Stimulated activated CD8-positive, alpha-beta memory T cell treated with anti-CD3 and anti-CD28 coated beads, Interleukin-15, amount 100 ng/mL, for 4 hours (primary cell): ENCODE measurements around the gene LMX1A.

Experiments used
- DNase-seq, 2 donors: peaks; one replicate each; pipeline ENCODE4 v3.0.0-alpha.2; 2020; ENCODE audit warnings: low read depth in 2 of 2

LMX1A gene

DNA sequence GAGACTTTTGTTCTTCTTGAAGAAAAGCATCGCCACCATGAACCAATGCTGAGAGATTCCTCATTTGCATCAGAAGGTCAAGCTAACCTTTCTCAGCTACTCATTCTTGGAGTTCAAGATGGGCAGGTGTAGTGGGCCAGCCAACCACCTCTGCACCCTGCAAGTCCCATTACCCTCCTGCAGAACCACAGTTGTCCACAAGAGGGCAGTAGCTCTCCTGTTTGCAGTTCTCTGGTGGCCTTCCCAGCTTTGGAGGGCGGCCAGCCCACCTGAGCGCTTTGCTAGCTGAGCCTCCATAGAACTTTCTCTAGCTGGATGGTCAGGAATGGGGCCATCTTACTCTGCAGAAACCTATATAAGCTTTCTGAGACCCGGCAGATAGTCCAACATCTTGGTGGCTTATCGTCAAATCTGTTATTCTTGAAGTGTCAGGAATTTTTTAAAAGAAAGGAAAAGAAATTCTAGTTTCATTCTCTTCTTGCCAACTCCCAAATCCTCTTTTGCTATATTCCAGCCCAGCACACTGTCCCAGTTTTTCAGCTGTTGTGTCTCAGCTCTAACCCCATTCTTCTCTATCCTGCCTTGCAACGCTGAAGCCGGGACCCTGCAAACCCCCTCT lies 11.0 kb upstream of the LMX1A start:
- DNase-seq: peak; percentile 18 to 48

DNA sequence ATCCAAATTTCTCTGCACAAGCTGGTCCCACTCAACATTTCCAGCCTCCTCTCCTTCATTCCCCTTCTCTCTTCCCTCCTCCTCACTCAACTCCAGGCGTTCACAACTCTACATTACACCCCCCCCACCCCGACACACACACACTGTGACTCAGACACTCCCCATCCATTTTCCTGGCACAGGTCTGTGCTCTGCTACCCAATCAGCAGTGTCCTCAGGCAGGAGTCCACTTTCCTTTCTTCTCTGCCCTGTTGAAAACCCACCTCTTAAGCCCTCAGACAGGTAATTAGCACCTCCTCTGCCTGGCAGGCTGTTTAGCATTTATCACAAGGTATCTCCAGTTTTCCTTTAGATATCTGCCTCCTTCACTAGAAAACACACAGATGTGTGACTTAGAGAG lies 8.8 kb upstream of the LMX1A start:
- DNase-seq: no peak

DNA sequence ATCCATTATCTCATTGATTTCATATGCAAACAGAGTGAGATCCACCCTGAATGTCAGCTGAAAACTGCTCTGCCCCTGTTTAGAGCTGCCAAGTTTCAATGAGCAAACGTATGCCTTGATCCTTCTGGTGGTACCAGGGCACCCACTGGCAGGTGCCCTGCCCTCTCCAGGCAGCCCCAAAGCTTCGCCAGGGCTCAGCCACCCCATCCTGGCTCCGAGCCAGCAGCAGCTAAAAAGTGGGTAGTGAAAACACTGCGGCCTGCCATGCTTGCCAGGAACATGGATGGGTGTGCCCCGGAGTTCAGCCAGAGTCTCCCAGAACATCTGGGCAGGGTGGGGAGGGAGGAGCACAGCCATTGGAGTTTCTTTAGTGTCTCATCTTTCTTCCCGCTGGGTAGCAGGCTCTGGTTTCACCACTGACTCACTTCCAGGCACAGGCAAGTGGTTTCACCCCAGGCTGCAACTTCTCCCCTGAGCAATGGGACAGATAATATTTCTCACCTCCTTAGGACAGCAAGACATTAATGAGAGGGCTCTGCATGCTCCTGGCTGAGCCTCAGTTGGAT lies 8.1 kb upstream of the LMX1A start:
- DNase-seq: no peak

DNA sequence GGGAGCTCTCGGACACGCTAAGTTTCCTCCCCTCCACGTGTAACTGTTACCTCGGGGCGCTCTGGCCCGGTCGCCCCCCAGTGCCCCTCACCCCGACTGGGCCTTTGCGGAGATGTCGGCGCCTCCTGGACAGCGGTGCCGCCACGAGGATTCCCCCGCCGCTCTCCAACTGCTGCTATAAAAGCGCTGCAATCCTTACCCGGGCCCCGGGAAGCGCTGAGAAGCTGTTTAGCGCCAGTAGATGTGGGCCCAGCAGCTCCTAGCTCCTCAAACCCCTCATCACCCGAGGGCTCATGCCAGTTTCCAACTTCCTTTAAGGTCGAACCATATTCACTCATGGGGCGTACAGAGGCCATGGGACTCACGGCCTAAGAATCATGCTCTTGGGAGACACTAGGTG lies 361 bp upstream of the LMX1A start:
- DNase-seq: no peak

DNA sequence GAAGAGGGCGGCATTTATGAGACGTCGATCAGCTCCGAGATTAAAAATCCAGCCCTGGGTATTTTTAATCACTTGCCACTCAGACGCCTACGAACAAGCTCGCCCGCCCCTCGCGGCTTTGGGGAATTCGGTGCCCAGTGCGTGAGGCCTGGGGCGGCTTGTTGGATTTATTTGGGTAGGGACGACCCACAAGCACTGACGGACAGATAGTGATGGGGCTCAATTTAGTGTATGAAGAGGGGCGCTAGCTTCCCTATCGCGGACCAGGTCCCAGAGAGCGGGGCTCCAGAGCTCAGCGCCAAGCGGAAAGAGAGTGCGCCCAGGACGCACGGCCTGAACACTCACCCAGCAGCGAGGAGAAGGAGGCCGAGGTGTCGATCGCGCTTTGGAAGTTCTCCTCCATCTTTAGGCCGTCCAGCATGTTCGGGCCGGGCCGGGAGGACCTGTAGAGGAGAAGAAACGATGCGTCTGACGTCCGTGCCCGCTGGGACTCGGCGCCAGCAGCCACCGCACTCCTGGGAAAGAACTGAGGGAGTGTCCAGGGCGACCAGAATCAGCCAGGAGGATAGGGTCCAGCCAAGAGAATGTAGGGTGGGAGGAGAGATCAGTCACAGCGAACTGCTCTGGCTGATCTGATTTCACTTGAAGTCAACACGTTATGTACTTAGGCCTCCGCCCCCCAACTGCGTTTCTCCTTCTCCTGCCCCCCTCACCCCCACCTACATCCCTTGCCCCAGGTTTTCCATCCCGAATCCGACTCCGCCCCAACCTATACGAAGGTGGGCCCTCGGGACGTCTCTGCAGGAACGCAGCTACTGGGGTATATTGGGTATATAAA lies 1.2 kb downstream of the LMX1A start:
- DNase-seq: no peak

DNA sequence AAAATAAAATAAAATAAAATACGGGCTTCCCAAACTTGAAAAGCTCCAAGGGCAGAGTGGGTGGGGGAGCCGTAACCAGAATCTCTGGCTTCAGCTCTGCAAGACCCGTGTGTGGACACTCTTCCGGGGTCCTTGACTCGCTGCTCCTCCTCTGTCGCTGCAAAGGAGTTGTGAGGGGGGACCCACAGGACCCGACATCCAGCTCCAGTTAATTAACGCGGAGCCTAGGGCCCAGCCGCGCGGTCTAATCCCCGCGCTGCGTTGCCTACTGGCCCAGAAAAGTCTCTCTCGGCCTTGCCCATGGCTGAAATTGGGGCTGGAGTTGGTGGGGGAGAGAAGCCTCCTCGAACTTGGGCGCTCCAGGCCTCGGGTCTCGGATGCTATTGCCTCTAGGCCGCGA lies 1.8 kb downstream of the LMX1A start:
- DNase-seq: no peak

DNA sequence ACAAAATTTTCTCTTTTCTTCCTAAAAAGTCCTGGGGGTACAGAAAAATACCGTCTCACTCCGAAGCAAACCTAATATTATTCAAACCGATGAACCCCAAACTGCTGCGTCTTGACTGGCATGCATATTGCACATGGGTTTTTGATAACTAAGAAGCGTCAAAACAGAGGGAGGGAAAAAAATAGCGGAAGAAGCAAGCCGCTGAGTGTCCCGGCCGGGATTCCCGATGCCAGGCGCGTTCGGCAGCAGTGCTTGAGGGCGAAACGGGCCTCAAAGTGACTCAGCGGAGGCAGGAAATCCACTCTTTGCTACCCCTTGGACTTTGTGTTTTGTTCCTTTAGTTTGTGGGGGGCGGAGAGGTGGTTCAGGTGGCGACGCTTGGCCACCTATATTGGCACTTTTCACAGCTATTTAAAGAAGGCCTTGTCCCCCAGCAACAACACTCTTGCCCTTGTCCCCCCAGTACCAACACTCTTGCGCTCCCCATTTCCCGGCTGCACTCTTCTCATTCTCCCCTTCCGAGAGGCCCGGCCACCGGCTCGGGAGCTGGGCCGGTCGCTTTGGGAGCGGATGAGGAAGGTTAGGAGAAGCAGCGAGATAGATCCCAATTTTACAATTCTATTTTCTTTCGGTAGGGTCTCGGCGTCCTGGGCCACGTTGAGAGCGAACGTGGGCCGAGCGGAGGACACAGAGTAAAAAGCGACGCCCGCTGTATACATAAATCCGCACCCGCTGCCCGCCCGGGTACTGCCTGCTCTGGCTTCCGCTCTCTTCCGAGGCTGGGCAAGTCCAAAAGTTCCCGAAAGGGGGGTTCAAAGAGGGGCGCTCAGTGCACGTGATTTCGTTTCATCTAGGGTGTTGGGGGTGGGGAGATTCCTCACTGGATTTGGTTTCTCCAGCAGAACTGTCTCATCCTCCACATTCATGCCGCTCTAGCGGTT lies 2.5 kb downstream of the LMX1A start:
- DNase-seq: no peak

DNA sequence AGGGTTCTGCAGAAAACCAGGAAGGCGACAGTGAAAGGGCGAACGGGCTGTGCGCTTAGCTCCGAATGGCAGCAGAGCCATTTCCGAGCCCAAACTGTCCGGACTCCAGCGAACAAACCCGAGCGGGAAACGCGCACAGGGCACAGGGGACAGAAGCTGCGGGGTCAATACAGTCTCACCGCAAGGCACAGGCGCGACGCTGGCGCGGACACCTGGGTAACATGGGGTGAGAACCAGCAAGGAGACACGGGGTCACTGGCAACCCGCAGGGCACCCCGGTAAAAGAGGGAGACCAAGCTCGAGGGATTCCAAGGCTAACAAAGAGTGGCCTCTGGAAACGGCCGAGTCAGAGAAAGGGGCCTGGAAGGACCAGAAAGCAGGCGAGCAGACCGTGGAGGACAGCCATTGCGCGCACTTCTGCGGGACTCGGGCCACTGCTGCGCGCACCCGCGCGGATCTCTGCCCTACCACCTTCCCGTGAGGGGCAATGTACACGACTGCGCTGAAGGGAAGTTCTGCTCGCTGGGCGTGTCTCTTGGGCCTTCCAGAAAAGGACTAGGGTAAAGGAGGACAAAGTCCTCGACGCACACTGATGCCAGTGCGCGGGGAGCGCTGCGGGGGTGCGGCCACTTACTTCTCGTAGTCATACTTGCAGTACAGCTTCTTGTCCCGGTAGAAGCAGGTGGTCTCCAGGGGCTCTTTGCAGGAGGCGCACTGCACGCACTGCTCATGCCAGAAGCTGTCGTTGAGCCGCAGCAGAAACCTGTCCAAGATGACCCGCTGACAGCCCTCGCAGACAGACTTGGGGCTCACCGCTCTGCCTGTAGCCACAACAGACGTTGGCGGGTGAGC lies 3.8 kb downstream of the LMX1A start:
- DNase-seq: no peak

DNA sequence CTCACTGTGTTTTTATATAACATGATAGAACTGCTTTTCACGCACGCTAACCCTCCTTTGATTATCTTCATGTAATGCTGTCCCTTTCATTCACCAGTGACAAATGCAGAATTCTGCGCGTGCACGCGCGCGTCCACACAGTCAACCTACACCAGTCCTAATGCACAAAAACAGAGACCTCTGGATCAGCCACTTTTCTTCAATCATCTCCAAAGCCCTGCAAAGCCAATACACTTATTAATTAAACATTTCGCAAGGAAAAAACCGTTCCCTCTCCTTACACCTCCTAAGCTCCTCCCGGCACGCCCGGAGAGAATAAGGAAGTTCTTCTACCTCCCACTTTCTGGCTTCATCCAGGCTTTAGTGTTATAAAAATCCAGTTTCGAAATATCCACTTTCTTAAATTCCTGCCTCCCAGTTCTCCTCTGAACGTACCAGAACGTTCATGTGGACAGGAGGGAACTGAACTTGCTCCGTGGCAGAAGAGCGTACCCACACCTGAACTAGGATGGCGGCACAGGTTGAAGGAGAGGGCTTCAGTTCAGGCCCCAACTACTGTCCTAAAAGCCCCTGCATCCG lies 4.6 kb downstream of the LMX1A start:
- no peak for DNase-seq

DNA sequence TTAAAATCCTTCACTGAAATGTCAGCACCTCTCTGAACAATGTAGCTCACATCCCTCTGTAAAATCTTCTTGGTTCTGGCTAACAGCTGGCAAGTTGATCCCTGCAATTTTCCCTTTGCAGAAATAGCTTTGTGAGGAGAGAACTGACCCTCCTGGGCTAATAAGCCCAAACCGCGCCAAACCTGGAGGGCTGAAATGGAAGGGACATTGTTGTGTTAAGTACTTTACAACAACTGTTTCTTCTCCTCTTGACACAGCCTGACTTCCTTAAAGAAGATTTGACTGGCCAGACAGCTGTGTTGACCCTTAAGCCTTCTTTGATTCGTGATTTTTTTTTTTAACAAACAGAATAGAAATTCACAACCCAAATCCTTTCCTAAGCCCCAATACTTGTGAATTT lies 5.7 kb downstream of the LMX1A start:
- no peak for DNase-seq

DNA sequence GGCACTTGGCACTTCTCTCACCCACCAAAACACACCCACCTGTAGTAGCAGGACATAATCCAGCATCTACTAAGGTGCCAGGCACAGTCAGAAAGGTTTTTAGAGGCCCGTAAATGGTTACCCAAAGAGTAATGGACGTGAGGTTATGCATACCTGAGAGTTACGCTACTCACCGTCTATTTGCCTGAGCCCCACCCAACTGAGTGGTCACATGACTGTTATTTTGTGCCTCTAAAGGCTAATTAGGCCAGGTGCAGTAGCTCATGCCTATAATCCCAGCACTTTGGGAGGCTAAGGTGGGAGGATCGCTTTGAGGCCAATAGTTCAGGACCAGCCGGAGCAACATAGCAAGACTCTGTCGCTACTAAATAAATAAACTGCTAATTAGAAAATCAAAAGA lies 11.0 kb downstream of the LMX1A start:
- no peak for DNase-seq

DNA sequence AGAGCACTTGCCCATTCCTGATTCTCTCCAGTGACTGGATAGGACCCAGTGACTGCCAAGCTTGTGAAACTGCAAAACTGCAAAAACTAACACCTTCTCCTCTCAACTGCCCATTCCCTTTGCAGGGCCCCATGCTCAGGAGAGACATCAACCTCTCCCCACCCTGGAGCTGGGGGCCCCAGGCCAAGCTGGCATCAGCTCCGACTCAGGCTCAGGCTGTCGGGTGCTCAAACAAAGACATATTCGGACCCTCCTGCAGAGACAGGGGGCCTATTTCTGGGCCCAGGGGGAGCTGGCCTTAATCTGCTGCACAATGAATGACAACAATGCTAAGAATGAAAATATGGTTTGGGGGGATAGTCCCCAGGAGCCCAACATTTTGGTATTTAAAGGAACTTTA lies 11.8 kb downstream of the LMX1A start:
- no peak for DNase-seq

DNA sequence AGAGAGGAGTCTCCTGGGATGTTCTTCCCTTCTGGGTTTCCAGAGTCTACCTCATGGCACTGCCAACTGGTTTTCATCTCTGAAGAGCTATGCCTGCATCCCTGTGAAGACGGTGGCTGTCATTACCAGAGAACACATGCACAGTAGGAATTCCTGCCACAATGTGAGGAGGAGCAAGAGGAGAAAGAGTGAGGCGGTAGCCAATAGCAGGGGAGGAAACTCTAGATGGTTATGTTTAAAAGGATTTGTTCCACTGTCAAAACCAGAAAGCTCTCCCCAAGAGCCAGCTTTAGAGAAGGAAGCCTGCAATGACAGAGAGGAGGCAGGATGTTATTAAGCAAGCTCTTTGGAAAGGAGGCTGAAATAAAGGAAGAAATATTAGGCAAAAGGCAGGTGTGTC lies 12.3 kb downstream of the LMX1A start:
- no peak for DNase-seq

DNA sequence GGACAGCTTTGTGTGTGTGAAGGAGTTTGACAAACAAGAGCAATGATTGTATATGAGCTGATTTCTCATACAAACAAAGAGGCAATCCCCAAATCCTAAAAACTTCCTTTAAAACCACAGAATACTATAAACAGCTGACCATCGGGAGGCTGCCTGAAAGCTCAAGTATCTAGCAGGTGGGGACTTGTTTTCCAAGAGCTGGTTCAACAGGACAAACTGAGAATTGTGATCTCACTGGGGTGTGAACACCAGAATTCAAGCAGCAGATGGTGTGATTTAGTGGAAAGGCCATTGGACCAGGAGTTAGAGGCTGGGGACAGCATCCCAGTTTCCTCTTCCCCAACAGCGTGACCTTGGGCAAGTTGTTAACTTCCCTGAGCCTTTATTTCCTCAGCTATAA lies 13.9 kb downstream of the LMX1A start:
- DNase-seq: no peak

DNA sequence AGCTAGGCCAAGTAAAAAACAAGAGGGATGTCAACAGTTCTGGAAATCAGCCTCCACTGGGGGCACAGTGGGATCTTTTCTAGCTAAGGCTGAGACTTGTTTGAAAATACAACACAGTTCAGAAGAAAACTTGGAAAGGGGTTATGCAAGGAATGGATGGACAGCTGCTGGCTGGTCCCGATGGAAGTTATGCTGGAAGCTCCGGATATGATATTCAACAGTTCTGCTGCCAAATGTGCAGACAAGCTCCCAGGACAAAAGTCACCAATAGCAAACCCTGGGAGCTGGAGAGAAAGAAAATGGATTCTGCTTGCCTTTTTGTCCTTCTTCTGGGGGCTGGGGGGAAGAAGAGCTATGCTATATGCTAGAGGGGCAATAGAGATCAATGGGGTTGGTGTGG lies 14.3 kb downstream of the LMX1A start:
- DNase-seq: no peak

DNA sequence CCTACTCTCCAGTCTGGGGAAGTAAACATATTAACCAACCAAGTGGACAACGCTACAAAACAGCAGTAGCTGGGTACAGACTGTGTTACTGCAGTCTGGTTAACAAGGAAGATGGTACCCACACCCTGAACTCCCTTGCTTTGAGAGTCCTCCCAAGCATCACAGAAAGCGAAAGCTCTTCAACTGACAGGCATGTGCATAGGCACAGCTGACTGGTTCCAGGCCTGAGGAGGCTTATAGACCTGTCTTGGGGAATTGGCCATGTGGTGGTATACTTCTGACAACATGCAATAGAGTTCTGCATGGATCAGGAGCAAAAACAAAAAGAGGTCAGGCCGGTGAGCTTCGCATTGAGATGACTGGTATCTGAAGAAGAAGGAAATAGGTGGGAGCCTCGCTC lies 17.4 kb downstream of the LMX1A start:
- no peak for DNase-seq

DNA sequence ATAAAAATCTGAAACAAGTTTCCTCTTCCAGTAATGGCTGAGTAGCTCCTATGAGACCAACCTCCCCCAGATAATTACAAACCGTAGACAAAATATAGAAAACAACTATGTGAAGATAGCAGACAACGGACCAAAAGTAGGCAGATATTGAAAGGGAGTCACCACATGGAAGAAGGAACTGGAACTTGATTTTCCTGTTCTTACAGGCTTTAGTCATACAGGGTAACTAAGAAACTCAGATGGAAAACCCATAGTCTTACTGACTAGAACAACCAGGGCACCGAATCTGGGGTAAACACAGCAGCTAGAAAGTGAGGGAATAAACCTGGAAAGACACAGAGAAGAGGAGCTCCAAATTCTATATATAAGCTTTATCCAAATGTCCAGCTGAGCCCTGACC lies 26.0 kb downstream of the LMX1A start:
- no peak for DNase-seq

DNA sequence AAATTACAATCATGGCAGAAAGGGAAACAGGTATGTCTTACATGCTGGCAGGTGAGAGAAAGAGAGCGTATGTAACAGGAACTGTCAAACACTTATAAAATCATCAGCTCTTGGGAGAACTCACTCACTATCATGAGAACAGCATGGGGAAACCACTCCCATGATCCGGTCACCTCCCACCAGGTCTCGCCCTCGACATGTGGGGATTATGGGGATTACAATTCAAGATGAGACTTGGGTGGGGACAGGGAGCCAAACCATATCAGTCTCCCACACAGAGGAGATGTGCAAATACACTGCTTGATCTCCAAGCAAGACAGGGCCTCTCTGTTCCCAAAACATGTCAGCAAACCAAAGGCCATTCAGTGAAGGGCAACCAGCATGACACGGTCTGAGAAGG lies 27.4 kb downstream of the LMX1A start:
- no peak for DNase-seq

DNA sequence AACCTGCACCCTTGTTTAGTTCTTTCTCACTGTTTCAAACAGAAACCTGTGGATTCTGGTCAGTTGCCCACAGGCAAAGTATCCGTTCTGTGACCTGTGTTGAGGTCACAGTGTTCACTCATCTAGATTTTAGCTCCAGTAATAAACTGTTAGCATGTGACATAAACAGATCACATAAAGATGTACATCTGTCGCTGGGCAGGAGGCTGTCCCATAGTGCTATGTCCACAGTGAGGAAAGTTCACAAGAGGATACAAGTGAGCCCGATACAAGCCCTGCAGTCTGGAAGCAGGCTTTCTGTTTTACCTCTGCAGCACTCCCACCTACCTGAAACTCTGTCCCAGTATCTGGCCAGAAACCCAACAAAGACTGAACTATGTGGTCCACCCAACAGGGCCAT lies 28.4 kb downstream of the LMX1A start:
- no peak for DNase-seq

DNA sequence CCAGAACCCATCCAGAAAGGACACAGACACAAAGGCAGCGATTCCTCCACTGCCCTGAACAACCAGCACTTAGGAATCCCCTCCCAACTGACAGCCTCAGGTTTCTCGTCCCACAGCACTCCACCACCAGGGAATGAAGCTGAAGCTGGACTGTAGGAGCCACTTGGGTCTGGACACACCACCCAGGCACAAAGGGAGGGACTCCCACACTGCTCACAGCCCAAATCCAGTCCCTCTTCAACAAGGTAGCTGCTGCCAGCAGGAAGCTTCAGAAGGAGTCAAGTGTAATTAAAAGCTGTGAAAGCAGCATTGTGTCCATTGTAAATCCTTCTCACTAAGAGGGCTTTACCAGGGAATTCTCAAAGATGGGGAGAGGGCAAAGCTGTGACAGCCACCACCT lies 29.0 kb downstream of the LMX1A start:
- no peak for DNase-seq
